SU-DHL-6 (cell line): ENCODE data around the gene TLK1.

Source experiments
- CTCF ChIP-seq: fragments of 200-600 bp; sonication (generic); IDR thresholded peaks from one replicate; pipeline ENCODE4 v1.5.1; 2017; ENCODE audit warnings: antibody characterized with exemption, mild to moderate bottlenecking, low read length, moderate library complexity; ENCODE audit not compliant: insufficient read depth, poor library complexity, severe bottlenecking
- EZH2phosphoT487 ChIP-seq: fragments of 200-600 bp; sonication (generic), shearing (Covaris generic); conservative IDR thresholded peaks from 2 replicates; pipeline ENCODE4 v1.6.1; 2018; ENCODE audit warnings: mild to moderate bottlenecking, antibody characterized with exemption, low read length, moderate library complexity, mixed read lengths

DNA sequence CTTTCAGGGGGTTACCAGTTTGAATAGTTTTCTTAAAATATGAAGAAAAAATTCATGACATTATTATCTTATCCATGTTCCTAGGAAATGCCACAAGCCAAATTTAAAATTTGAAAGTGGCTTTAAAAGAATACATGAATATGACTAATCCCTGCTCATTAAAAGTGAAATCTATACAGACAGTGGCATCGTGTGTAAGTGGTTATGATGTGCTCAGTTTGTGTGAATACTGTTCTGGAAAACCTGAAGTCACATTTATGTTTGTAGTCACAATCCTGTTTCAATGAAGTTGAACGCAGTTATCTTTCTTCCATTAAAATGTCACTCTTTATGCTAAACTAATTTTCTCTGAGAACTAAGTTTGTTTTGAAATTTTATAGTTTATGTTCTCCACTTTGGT lies 155.9 kb downstream of the TLK1 start:
- TF ChIP-seq CTCF (no peak), EZH2phosphoT487 (no peak)
